Lung (tissue), 12 donors: ENCODE results near the gene NOCT. TPM values are rescaled to one million over a fixed set of nuclear protein-coding genes. Genes with fewer than 3 reads are reported as not detected.

Experiments
- ATAC-seq: fragments of 200-7000 bp; cut with Tn5 transposase; one replicate; pipeline ENCODE4 v1.9.1; 2020; ENCODE audit warnings: moderate number of reproducible peaks; ENCODE audit not compliant: insufficient read depth, low FRiP score
- DNase-seq, 3 donors: peaks; one replicate each; pipeline ENCODE4 v3.0.0-alpha.2; 2013 to 2017
- H3K27ac ChIP-seq, 2 donors: one replicate each; pipeline ENCODE4 v1.5.1; 2013; ENCODE audit warnings: mild to moderate bottlenecking in 2 of 2, moderate library complexity in 2 of 2, control low read depth in 1 of 2, inconsistent platforms in 1 of 2, low read depth in 1 of 2, low read length in 1 of 2
- H3K27me3 ChIP-seq, 3 donors: one replicate each; pipeline ENCODE4 v1.5.1; 2013; ENCODE audit warnings: low read length in 2 of 3; ENCODE audit not compliant: control insufficient read depth in 3 of 3, insufficient read depth in 3 of 3
- H3K36me3 ChIP-seq, 4 donors: one replicate each; pipeline ENCODE4 v1.5.1; 2013; ENCODE audit warnings: low read length in 4 of 4, mild to moderate bottlenecking in 1 of 4, moderate library complexity in 1 of 4; ENCODE audit not compliant: control insufficient read depth in 4 of 4, insufficient read depth in 4 of 4
- H3K4me1 ChIP-seq, 5 donors: one replicate each; pipeline ENCODE4 v1.5.1; 2013; ENCODE audit warnings: low read length in 5 of 5, mild to moderate bottlenecking in 2 of 5, moderate library complexity in 1 of 5; ENCODE audit not compliant: control insufficient read depth in 5 of 5, insufficient read depth in 5 of 5
- H3K4me3 ChIP-seq: one replicate; pipeline ENCODE4 v1.5.1; 2013; ENCODE audit warnings: mild to moderate bottlenecking, control low read depth, moderate library complexity
- H3K9ac ChIP-seq, 2 donors: one replicate each; pipeline ENCODE4 v1.5.1; 2013; ENCODE audit warnings: low read length in 2 of 2, control low read depth in 1 of 2; ENCODE audit not compliant: insufficient read depth in 1 of 2
- H3K9me3 ChIP-seq, 4 donors: one replicate each; pipeline ENCODE4 v1.5.1; 2013; ENCODE audit warnings: low read length in 3 of 4, mild to moderate bottlenecking in 1 of 4, moderate library complexity in 1 of 4; ENCODE audit not compliant: control insufficient read depth in 4 of 4, insufficient read depth in 3 of 4
- WGBS, 2 donors: extraction: QIAGEN DNeasy Blood & Tissue Kit; methylation state at CpG; one replicate each; pipeline ENCODE4 v1.1.7; 2013; 5-methylcytosine and 5-hydroxymethylcytosine counted together
- polyA plus RNA-seq, 2 donors: library from polyadenylated mRNA; stranded (reverse); fragments of 200-250 nt; gene quantifications; one replicate each; pipeline ENCODE4 v1.2.1, GENCODE V29; 2013
- total RNA-seq, 2 donors: library from RNA; depleted of rRNA in 1 of 2; stranded (reverse); fragments of >200 nt in 1 of 2; gene quantifications; one replicate each; pipeline ENCODE4 v1.2.1, GENCODE V29; 2014 to 2021
- TF ChIP-seq, protein P1 (sequence below): IDR thresholded peaks from 2 replicates; pipeline ENCODE4 v1.5.1; 2012; ENCODE audit warnings: mild to moderate bottlenecking; ENCODE audit errors: control extremely low read depth, extremely low read depth
- donor health status: control.
- donor health status: control.
- donor health status: Bipolar disorder and iron deficiency.
- donor health status: healthy.
- donor health status: DM: yes; HTN: yes; CAD: no.

Gene NOCT
- total and polyA plus RNA-seq, 4 donors: 3.0 to 8.2 (median 5.5) TPM

DNA sequence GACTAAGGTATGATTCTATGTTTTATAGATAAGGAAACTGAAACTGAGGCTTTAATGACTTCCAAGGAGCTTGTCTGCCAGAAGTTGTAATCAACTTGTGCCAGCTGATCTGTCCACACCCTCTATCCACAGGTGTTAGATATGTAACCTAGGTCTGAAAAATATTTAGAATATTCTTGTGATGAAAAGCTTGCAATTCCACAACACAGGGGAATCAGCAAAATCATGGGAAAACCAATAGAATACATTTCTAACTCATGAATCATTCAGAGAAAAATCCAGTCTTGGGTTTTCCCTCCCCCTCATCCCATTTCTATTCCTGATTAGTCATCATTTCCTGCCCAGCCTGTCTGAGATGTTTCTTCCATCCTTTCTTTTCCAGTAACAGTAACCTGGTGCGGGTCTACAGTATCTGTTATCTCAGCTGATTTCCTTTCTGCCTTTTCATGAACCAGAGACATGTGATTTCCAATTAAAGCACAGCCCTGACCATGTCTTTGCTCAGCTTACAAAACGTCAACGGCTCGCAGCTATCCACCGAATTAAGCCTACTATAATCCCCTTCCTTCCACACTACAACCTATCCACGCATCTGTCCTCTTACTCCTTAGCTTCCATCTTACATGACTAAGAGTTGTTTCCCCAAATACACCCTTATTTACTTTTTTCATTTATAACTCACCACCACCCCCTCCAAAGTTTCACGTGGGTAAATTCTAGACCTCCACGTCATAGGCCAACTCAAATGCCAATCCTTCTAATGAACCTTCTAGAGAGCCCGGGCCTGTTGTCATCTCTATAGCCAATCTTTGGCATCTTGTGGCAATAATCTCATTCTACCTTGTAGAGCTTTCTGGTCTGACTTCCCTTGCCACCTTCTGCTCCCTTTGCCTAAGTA is 961 bp upstream of the NOCT start:
- Histone ChIP-seq H3K4me3 (peak overlapping the region; percentile 11), H3K36me3 (no peaks in the 10 kb centered on the region), H3K9me3 (no peaks in the 10 kb centered on the region), H3K27me3 (no peaks in the 10 kb centered on the region), H3K4me1 (peaks cover 7 to 20% (median 10%) of the 10 kb centered on the region in 5 donors), H3K9ac (peak overlapping the region; percentile 57 to 75), H3K27ac (peak overlapping the region; percentile 84 to 98)
- 20 to 31% methylated on average over 9 of the region's 9 CpGs for WGBS, 2 donors
- DNase-seq (peak in 2 of 3 donors; percentile 38 to 40), ATAC-seq (peak; percentile 1)
- TF ChIP-seq, protein P1, sequence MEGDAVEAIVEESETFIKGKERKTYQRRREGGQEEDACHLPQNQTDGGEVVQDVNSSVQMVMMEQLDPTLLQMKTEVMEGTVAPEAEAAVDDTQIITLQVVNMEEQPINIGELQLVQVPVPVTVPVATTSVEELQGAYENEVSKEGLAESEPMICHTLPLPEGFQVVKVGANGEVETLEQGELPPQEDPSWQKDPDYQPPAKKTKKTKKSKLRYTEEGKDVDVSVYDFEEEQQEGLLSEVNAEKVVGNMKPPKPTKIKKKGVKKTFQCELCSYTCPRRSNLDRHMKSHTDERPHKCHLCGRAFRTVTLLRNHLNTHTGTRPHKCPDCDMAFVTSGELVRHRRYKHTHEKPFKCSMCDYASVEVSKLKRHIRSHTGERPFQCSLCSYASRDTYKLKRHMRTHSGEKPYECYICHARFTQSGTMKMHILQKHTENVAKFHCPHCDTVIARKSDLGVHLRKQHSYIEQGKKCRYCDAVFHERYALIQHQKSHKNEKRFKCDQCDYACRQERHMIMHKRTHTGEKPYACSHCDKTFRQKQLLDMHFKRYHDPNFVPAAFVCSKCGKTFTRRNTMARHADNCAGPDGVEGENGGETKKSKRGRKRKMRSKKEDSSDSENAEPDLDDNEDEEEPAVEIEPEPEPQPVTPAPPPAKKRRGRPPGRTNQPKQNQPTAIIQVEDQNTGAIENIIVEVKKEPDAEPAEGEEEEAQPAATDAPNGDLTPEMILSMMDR: no peak

DNA sequence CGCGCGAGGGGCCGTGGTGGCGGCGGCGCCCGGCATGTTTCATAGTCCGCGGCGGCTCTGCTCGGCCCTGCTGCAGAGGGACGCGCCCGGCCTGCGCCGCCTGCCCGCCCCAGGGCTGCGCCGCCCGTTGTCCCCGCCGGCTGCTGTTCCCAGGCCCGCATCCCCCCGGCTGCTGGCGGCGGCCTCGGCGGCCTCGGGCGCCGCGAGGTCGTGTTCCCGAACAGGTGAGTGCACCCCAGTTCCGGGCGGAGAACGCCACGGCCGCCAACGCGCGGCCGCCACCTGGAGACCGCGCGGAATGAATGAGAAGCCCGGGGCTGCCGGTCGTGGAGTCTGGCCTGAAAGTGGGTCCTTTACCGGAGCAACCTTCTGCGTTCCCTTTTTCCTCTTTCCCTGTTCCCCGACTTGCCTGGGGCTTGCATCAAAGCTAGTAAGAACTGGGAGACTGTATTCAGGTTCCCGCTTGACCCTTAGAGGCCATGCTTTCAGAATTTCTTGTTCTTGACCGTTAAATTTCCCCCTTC is 429 bp downstream of the NOCT start:
- peak overlapping the region; percentile 84 to 98 for H3K27ac ChIP-seq
- peak overlapping the region; percentile 57 to 70 for H3K9ac ChIP-seq
- no peaks in the 10 kb centered on the region for H3K27me3 ChIP-seq
- H3K4me1 ChIP-seq: peaks cover 7 to 27% (median 11%) of the 10 kb centered on the region in 5 donors
- WGBS, 2 donors: 0 to 1% methylated on average over 33 to 55 of the region's 55 CpGs
- peak; percentile 43 to 53 (median 49) for DNase-seq
- ATAC-seq: peak; percentile 45
- no peaks in the 10 kb centered on the region for H3K9me3 ChIP-seq
- no peaks in the 10 kb centered on the region for H3K36me3 ChIP-seq
- H3K4me3 ChIP-seq: peak overlapping the region; percentile 75
- TF ChIP-seq, protein P1: no peak

DNA sequence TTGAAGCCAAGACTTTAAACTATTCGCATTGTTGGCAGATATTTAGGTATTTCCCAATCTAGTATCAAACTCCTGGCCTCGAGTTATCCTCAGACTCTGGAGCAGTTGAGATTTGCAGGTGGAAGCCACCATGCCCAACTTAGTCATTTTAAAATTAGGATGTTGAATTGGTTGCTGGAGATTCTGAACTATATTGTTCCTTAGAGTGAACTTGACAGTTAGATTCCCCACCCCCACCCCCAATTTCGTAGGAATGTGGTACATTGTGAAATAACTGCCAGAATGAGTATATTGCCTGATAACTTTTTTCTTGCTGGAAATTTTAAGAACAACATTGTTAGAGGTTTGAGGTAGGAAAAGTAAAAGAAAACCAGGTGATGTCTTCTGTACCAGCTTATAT is 2.3 kb downstream of the NOCT start:
- no peak overlapping the region for H3K27ac ChIP-seq
- WGBS, 2 donors: 30 to 45% methylated on average over 3 of the region's 3 CpGs
- peaks cover 7 to 27% (median 11%) of the 10 kb centered on the region in 5 donors for H3K4me1 ChIP-seq
- ATAC-seq: no peak
- no peak overlapping the region for H3K4me3 ChIP-seq
- no peak overlapping the region for H3K9ac ChIP-seq
- H3K27me3 ChIP-seq: no peaks in the 10 kb centered on the region
- DNase-seq: peak in 1 of 3 donors; percentile 12
- H3K9me3 ChIP-seq: no peaks in the 10 kb centered on the region
- no peaks in the 10 kb centered on the region for H3K36me3 ChIP-seq
- TF ChIP-seq, protein P1: no peak
